Hepatocyte (in vitro differentiated cells): ENCODE measurements around the gene TMEM256. TPM values are rescaled to one million over a fixed set of nuclear protein-coding genes. Genes with fewer than 3 reads are reported as not detected.
"Not testable (repeated sequence)": the region's sequence is repeated elsewhere in the genome, so short reads cannot be mapped to it uniquely, and the experiment has no call there.

Experiments
- DNase-seq: peaks from one replicate; pipeline ENCODE4 v3.0.0-alpha.2; 2016; ENCODE audit warnings: low spot score
- H2AFZ ChIP-seq: fragments of 200-600 bp; sonication (generic); 2 replicates; pipeline ENCODE4 v1.6.0; 2016; ENCODE audit warnings: antibody characterized with exemption, mild to moderate bottlenecking
- H3K27ac ChIP-seq: fragments of 200-600 bp; sonication (generic); 2 replicates; pipeline ENCODE4 v1.5.1; 2016; ENCODE audit warnings: mild to moderate bottlenecking
- H3K27me3 ChIP-seq: fragments of 200-600 bp; sonication (generic); 2 replicates; pipeline ENCODE4 v1.6.1; 2016
- H3K36me3 ChIP-seq: fragments of 200-600 bp; sonication (generic); replicated peaks from 2 replicates; pipeline ENCODE4 v1.5.1; 2016; ENCODE audit warnings: low read depth; ENCODE audit not compliant: insufficient read depth
- H3K4me1 ChIP-seq: fragments of 200-600 bp; sonication (generic); 2 replicates; pipeline ENCODE4 v1.5.1; 2016; ENCODE audit warnings: mild to moderate bottlenecking, moderate library complexity; ENCODE audit not compliant: insufficient read depth
- H3K4me2 ChIP-seq: fragments of 200-600 bp; sonication (generic); 2 replicates; pipeline ENCODE4 v1.6.0; 2016
- H3K4me3 ChIP-seq: fragments of 200-600 bp; sonication (generic); 2 replicates; pipeline ENCODE4 v1.5.1; 2016; ENCODE audit warnings: mild to moderate bottlenecking
- H3K79me2 ChIP-seq: fragments of 200-600 bp; sonication (generic); 2 replicates; pipeline ENCODE4 v1.6.0; 2017; ENCODE audit warnings: mild to moderate bottlenecking
- H3K9me2 ChIP-seq: fragments of 200-600 bp; sonication (generic); replicated peaks from 2 replicates; pipeline ENCODE4 v1.6.0; 2017; ENCODE audit warnings: mild to moderate bottlenecking; ENCODE audit not compliant: insufficient read depth
- H3K9me3 ChIP-seq: fragments of 200-600 bp; sonication (generic); 2 replicates; pipeline ENCODE4 v1.5.1; 2016; ENCODE audit warnings: low read depth, mild to moderate bottlenecking
- H4K20me1 ChIP-seq: fragments of 200-600 bp; sonication (generic); 2 replicates; pipeline ENCODE4 v1.6.0; 2016; ENCODE audit warnings: mild to moderate bottlenecking; ENCODE audit not compliant: insufficient read depth, poor library complexity, severe bottlenecking
- EZH2 ChIP-seq: fragments of 200-600 bp; sonication (generic); IDR thresholded peaks from 2 replicates; pipeline ENCODE4 v1.6.1; 2016; ENCODE audit warnings: antibody characterized with exemption, mild to moderate bottlenecking, borderline replicate concordance
- EZH2phosphoT487 ChIP-seq: fragments of 200-600 bp; sonication (generic); IDR thresholded peaks from one replicate; pipeline ENCODE4 v1.6.1; 2018; ENCODE audit warnings: antibody characterized with exemption, mild to moderate bottlenecking, low read depth, moderate library complexity; ENCODE audit not compliant: unreplicated experiment, severe bottlenecking
- WGBS: methylation state at CpG from one replicate; pipeline ENCODE4 v1.1.6; 2016; ENCODE audit warnings: low lambda C conversion rate; ENCODE audit errors: missing lambda C conversion rate; 5-methylcytosine and 5-hydroxymethylcytosine counted together
- polyA plus RNA-seq: library from polyadenylated mRNA; unstranded; fragments of >200 nt; fragmentation: Nextera tagmentation; extraction: Ambion mirVana; gene quantifications from 2 replicates; pipeline ENCODE4 v1.2.1, GENCODE V29; 2016
- total RNA-seq: library from RNA; depleted of rRNA; stranded (reverse); fragments of >200 nt; gene quantifications from 2 replicates; pipeline ENCODE4 v1.2.3, GENCODE V29; 2014
- TF ChIP-seq, protein P1 (sequence below): fragments of 200-600 bp; sonication (generic); IDR thresholded peaks from 2 replicates; pipeline ENCODE4 v1.5.1; 2016; ENCODE audit warnings: antibody characterized with exemption, mild to moderate bottlenecking; ENCODE audit not compliant: poor library complexity

The TMEM256 gene
- total and polyA plus RNA-seq, 2 experiments from 2014 or later: 105 to 118 TPM

DNA sequence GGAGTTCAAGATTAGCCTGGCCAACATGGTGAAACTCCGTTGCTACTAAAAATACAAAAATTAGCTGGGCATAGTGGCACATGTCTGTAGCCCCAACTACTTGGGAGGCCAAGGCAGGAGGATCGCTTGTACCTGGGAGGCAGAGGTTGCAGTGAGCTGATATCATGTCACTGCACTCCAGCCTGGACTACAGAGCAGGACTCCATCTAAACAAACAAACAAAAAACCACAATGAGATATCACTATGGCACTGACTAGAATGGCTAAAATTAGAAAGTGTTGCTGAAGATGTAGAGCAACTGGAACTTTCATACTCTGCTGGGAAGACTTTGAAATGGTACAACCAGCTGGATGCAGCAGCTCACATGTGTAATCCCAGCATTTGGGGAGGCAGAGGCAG is 29.5 kb downstream of the TMEM256 start:
- no peak for TF ChIP-seq EZH2
- TF ChIP-seq, protein P1, sequence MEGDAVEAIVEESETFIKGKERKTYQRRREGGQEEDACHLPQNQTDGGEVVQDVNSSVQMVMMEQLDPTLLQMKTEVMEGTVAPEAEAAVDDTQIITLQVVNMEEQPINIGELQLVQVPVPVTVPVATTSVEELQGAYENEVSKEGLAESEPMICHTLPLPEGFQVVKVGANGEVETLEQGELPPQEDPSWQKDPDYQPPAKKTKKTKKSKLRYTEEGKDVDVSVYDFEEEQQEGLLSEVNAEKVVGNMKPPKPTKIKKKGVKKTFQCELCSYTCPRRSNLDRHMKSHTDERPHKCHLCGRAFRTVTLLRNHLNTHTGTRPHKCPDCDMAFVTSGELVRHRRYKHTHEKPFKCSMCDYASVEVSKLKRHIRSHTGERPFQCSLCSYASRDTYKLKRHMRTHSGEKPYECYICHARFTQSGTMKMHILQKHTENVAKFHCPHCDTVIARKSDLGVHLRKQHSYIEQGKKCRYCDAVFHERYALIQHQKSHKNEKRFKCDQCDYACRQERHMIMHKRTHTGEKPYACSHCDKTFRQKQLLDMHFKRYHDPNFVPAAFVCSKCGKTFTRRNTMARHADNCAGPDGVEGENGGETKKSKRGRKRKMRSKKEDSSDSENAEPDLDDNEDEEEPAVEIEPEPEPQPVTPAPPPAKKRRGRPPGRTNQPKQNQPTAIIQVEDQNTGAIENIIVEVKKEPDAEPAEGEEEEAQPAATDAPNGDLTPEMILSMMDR: no peak
- Histone ChIP-seq H3K79me2 (no peaks in the 10 kb centered on the region), H3K9me3 (no peaks in the 10 kb centered on the region), H3K4me2 (no peak overlapping the region), H3K4me1 (no peaks in the 10 kb centered on the region), H3K4me3 (no peak overlapping the region), H3K27ac (no peak overlapping the region), H2AFZ (no peak overlapping the region), H3K36me3 (no peaks in the 10 kb centered on the region), H4K20me1 (no peaks in the 10 kb centered on the region), H3K27me3 (no peaks in the 10 kb centered on the region), H3K9me2 (no peaks in the 10 kb centered on the region)
- no peak for DNase-seq
- 97% methylated on average over 2 of the region's 2 CpGs for WGBS

DNA sequence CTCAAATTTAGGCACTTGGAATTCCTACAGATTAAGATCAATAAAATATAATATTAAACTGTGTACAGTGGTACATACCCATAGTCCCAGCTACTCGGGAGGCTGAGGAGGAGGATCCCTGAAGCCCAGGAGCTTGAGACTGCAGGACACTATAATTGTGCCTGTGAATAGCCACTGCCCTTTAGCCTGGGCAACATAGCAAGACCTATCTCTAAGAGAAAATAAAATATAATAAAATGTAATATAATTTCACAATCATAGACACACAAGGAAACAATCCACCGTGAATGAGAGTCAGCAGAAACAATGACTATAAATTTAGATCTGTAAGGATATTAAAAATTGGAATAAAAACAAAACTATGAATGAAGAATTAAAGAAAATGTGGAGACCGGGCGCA is 33.0 kb downstream of the TMEM256 start:
- Histone ChIP-seq H3K36me3 (no peaks in the 10 kb centered on the region), H3K4me1 (no peaks in the 10 kb centered on the region), H3K4me3 (no peak overlapping the region), H3K9me3 (no peaks in the 10 kb centered on the region), H3K27ac (no peak overlapping the region), H3K9me2 (no peaks in the 10 kb centered on the region), H3K27me3 (no peaks in the 10 kb centered on the region), H2AFZ (no peak overlapping the region), H3K4me2 (no peak overlapping the region), H3K79me2 (no peaks in the 10 kb centered on the region), H4K20me1 (no peaks in the 10 kb centered on the region)
- 89% methylated on average over 4 of the region's 4 CpGs for WGBS
- no peak for DNase-seq
- TF ChIP-seq EZH2: no peak
- no peak for TF ChIP-seq EZH2phosphoT487
- TF ChIP-seq, protein P1: no peak

DNA sequence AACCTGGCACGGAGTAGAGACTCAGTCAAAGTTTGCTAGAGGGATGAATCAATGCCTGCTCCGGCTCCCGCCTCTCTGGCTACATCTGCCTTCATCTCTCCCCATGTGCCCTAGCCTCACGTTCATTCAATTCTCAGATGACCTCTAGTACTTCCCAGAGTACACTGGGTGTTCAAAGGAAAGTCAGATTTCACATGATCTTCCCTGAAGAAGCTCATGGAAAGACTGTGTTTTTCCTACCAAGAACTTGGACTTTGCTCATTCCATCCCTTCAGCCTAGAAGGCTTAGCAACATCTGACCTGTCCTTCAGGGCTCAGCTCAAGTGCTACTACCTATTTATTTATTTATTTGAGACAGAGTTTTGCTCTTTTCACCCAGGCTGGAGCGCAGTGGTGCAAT is 34.1 kb downstream of the TMEM256 start:
- no peak overlapping the region for H3K4me3 ChIP-seq
- no peaks in the 10 kb centered on the region for H3K79me2 ChIP-seq
- no peak overlapping the region for H3K4me2 ChIP-seq
- H3K27ac ChIP-seq: no peak overlapping the region
- H2AFZ ChIP-seq: no peak overlapping the region
- H3K9me2 ChIP-seq: no peaks in the 10 kb centered on the region
- no peaks in the 10 kb centered on the region for H3K27me3 ChIP-seq
- WGBS: 84% methylated on average over 5 of the region's 5 CpGs
- no peaks in the 10 kb centered on the region for H4K20me1 ChIP-seq
- no peaks in the 10 kb centered on the region for H3K9me3 ChIP-seq
- no peaks in the 10 kb centered on the region for H3K4me1 ChIP-seq
- DNase-seq: peak; percentile 34
- no peak for TF ChIP-seq EZH2phosphoT487
- TF ChIP-seq, protein P1: no peak
- no peak for TF ChIP-seq EZH2
- H3K36me3 ChIP-seq: no peaks in the 10 kb centered on the region

DNA sequence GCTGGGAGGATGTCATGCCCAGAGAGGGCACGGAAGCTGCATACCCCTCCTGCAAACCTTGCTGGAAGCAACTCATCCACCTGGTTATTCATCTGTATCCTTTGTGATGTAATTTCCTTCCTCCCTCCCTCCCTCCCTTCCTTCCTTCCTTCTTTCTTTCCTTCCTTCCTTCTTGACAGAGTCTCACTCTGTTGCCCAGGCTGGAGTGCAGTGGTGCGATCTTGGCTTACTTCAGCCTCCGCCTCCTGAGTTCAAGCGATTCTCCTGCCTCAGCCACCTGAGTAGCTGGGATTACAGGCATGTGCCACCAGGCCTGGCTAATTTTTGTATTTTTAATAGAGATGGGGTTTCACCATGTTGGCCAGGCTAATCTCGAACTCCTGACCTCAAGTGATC is 35.3 kb downstream of the TMEM256 start:
- H3K27ac ChIP-seq, H3K4me2 ChIP-seq: not testable (repeated sequence)

More for the DNA sequence above, 35.3 kb downstream of the TMEM256 start:
- H3K9me2 ChIP-seq, H3K4me1 ChIP-seq, H3K79me2 ChIP-seq, H4K20me1 ChIP-seq, H2AFZ ChIP-seq, H3K27me3 ChIP-seq, H3K9me3 ChIP-seq, H3K36me3 ChIP-seq, H3K4me3 ChIP-seq, DNase-seq: not testable (repeated sequence)
- WGBS: 96% methylated on average over 5 of the region's 5 CpGs
